A673 (cell line): Measurements from ENCODE around the gene INSR. TPM values are rescaled to one million over a fixed set of nuclear protein-coding genes. Genes with fewer than 3 reads are reported as not detected.
"Not testable (repeated sequence)": the region's sequence is repeated elsewhere in the genome, so short reads cannot be mapped to it uniquely, and the experiment has no call there.

Experiments used
- BruUV-seq: library from RNA; stranded (reverse); fragments of 400-500 nt; replicated peaks from 2 replicates; lab custom pipeline; 2021; lab: Mats Ljungman, UMichigan
- CTCF ChIA-PET: fragments of 300-600 bp; sonication (Branson Sonifier 250); formaldehyde crosslinking; loops from one replicate; lab custom pipeline; 2022; ENCODE audit warnings: antibody characterized with exemption; lab: Charles Lee
- POLR2A ChIA-PET: fragments of 300-600 bp; sonication (Branson Sonifier 250); formaldehyde crosslinking; loops from one replicate; lab custom pipeline; 2022; ENCODE audit warnings: antibody characterized with exemption; ENCODE audit not compliant: low non-redundant PET; lab: Charles Lee
- DNase-seq: peaks from one replicate; pipeline ENCODE4 v3.0.0-alpha.2; 2015; ENCODE audit warnings: low spot score
- H3K27ac ChIP-seq: fragments of 200-600 bp; sonication (generic); 2 replicates; pipeline ENCODE4 v1.5.1; 2016; ENCODE audit warnings: mixed run types, low read depth, mild to moderate bottlenecking, mixed read lengths, antibody characterized with exemption, low read length; ENCODE audit not compliant: poor library complexity, severe bottlenecking
- H3K27me3 ChIP-seq: fragments of 200-600 bp; sonication (generic); replicated peaks from 2 replicates; pipeline ENCODE4 v1.6.1; 2017; ENCODE audit warnings: mixed run types, low read depth, mild to moderate bottlenecking, mixed read lengths, antibody characterized with exemption, low read length; ENCODE audit not compliant: insufficient read depth, poor library complexity
- H3K36me3 ChIP-seq: fragments of 200-600 bp; sonication (generic); 2 replicates; pipeline ENCODE4 v1.6.1; 2016; ENCODE audit warnings: mixed run types, mild to moderate bottlenecking, mixed read lengths, antibody characterized with exemption, low read length; ENCODE audit not compliant: insufficient read depth, poor library complexity, severe bottlenecking
- H3K4me1 ChIP-seq: fragments of 200-600 bp; sonication (generic); 2 replicates; pipeline ENCODE4 v1.6.1; 2017; ENCODE audit warnings: mixed run types, mild to moderate bottlenecking, mixed read lengths, antibody characterized with exemption, low read length; ENCODE audit not compliant: insufficient read depth, poor library complexity, severe bottlenecking
- H3K4me3 ChIP-seq: fragments of 200-600 bp; sonication (generic); 2 replicates; pipeline ENCODE4 v1.5.1; 2016; ENCODE audit warnings: low read depth, mixed run types, mild to moderate bottlenecking, mixed read lengths, low read length; ENCODE audit not compliant: poor library complexity, severe bottlenecking
- H3K9me3 ChIP-seq: fragments of 200-600 bp; sonication (generic); 2 replicates; pipeline ENCODE4 v1.6.1; 2016; ENCODE audit warnings: mixed run types, low read depth, mild to moderate bottlenecking, mixed read lengths, antibody characterized with exemption, low read length; ENCODE audit not compliant: poor library complexity, severe bottlenecking
- CTCF ChIP-seq: fragments of 300-800, 200-600 bp; sonication (generic); conservative IDR thresholded peaks from 2 replicates; pipeline ENCODE4 v1.5.1; 2017; ENCODE audit warnings: low read depth, mild to moderate bottlenecking, antibody characterized with exemption, low read length, moderate library complexity, mixed read lengths
- EZH2 ChIP-seq: fragments of 200-600 bp; sonication (generic); IDR thresholded peaks from 2 replicates; pipeline ENCODE4 v1.6.1; 2017; ENCODE audit warnings: borderline replicate concordance, low read depth, mild to moderate bottlenecking, mixed read lengths, antibody characterized with exemption, low read length; ENCODE audit not compliant: poor library complexity, severe bottlenecking
- intact Hi-C: fragments of 100-400 bp; cut with micrococcal nuclease; formaldehyde crosslinking; loops from one replicate; pipeline ENCODE4 v1.10.0; 2022; ENCODE audit not compliant: unreplicated experiment
- total RNA-seq: library from RNA; stranded (reverse); gene quantifications from 2 replicates; pipeline ENCODE4 v1.2.3, GENCODE V29; 2021

The INSR gene
- total RNA-seq, 1 experiment from 2014 or later: 12.9 TPM

- BruUV-seq: no TSS peak
- DNase-seq: no peak
Observed at GRCh38 chr19:7312816-7313215, 18.6 kb upstream of the INSR start.

DNA sequence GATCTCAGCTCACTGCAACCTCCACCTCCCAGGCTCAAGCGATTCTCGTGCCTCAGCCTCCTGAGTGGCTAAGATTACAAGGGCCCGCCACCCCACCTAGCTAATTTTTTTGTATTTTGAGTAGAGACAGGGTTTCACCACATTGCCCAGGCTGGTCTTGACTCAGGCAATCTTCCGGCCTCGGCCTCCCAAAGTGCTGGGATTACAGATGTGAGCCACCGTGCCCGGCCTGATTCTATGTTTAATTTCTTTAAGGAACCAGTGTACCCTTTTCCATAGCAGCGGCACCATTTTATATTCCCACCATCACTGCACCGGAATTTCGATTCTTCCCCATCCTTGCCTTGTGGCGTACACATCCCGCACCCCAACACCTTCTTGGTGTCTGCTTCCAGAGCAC is 17.7 kb upstream of the INSR start:
- intact Hi-C loops: no loop called here
- POLR2A ChIA-PET: no interaction called here
- TF ChIP-seq CTCF (no peak), EZH2 (no peak)
- Histone ChIP-seq H3K27ac (no peak overlapping the region), H3K27me3 (no peaks in the 10 kb centered on the region), H3K36me3 (no peaks in the 10 kb centered on the region), H3K9me3 (no peaks in the 10 kb centered on the region), H3K4me1 (no peaks in the 10 kb centered on the region), H3K4me3 (no peak overlapping the region)
- DNase-seq: no peak
- BruUV-seq: no TSS peak
- CTCF ChIA-PET: no interaction called here

More at GRCh38 chr19:7312816-7313215, 18.6 kb upstream of the INSR start:
- TF ChIP-seq EZH2 (no peak), CTCF (no peak)
- POLR2A ChIA-PET: no interaction called here
- Histone ChIP-seq H3K27me3 (no peaks in the 10 kb centered on the region), H3K9me3 (no peaks in the 10 kb centered on the region), H3K4me3 (no peak overlapping the region), H3K4me1 (no peaks in the 10 kb centered on the region), H3K27ac (no peak overlapping the region), H3K36me3 (no peaks in the 10 kb centered on the region)
- CTCF ChIA-PET: no interaction called here
- intact Hi-C loops: no loop called here

GRCh38 chr19:7308327-7308726 is 14.1 kb upstream of the INSR start:
- H3K27ac ChIP-seq, H3K27me3 ChIP-seq, H3K9me3 ChIP-seq, H3K36me3 ChIP-seq, H3K4me1 ChIP-seq, BruUV-seq, intact Hi-C loops, H3K4me3 ChIP-seq, DNase-seq: not testable (repeated sequence)
- ChIA-PET POLR2A (interaction anchor here (0.5 kb wide), 1 partner anchor 151 kb away, joined by 3 read pairs; no protein-coding TSS in a partner anchor), CTCF (interaction anchor here (0.6 kb wide), 1 partner anchor 307 kb away, joined by 6 read pairs; no protein-coding TSS in a partner anchor)

DNA sequence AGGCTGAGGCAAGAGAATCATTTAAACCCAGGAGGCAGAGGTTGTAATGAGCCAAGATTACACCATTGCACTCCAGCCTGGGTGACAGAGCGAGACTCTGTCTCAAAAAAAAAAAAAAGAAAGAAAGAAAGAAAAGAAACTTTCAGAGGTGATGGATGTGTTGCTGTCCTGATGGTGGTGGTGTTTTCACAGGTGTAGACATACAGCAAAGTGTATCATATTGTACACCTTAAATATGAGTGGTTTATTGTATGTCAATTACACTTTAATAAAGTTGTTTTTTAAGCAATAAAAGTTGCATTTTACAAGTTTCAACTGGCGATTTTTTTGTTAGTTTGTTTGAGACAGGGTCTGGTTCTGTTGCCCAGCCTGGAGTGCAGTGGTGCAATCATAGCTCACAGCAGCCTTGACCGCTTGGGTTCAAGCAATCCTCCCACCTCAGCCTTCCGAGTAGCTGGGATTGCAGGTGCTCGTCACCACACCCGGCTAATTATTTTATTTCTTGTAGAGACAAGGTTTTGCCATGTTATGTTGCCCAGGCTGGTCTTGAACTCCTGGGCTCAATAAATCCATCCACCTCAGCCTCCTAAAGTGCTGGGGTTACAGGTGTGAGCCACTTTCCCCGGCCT is 13.5 kb upstream of the INSR start:
- intact Hi-C loops: no loop called here
- no peak for DNase-seq
- CTCF ChIA-PET: no interaction called here
- Histone ChIP-seq H3K27ac (no peak overlapping the region), H3K4me3 (no peak overlapping the region), H3K27me3 (no peaks in the 10 kb centered on the region), H3K4me1 (no peaks in the 10 kb centered on the region), H3K36me3 (no peaks in the 10 kb centered on the region), H3K9me3 (no peaks in the 10 kb centered on the region)
- POLR2A ChIA-PET: no interaction called here
- BruUV-seq: no TSS peak
- TF ChIP-seq CTCF: no peak
- TF ChIP-seq EZH2: no peak
